MM.1S (cell line): ENCODE data around the gene MACROD2.

Source experiments
- DNase-seq: peaks from one replicate; pipeline ENCODE4 v3.0.0-alpha.2; 2015
- H2AFZ ChIP-seq: fragments of 300-600 bp; sonication (generic); 2 replicates; pipeline ENCODE4 v1.6.0; 2016; ENCODE audit warnings: antibody characterized with exemption, low read length
- H3F3A ChIP-seq: fragments of 300-600 bp; sonication (generic); 2 replicates; pipeline ENCODE4 v1.6.1; 2016; ENCODE audit warnings: mild to moderate bottlenecking, antibody characterized with exemption, low read length, moderate library complexity, mixed read lengths; ENCODE audit not compliant: insufficient read depth
- H3K27ac ChIP-seq: fragments of 300-600 bp; sonication (generic); 2 replicates; pipeline ENCODE4 v1.5.1; 2016; ENCODE audit warnings: mild to moderate bottlenecking, low read length
- H3K27me3 ChIP-seq: fragments of 300-600 bp; sonication (generic); replicated peaks from 2 replicates; pipeline ENCODE4 v1.6.0; 2016; ENCODE audit warnings: low read length; ENCODE audit not compliant: insufficient read depth
- H3K36me3 ChIP-seq: fragments of 300-600 bp; sonication (generic); replicated peaks from 2 replicates; pipeline ENCODE4 v1.6.1; 2016; ENCODE audit warnings: mild to moderate bottlenecking, low read length, mixed read lengths; ENCODE audit not compliant: insufficient read depth
- H3K4me1 ChIP-seq: fragments of 300-600 bp; sonication (generic); 2 replicates; pipeline ENCODE4 v1.6.1; 2016; ENCODE audit warnings: low read length, mixed read lengths
- H3K4me2 ChIP-seq: fragments of 300-600 bp; sonication (generic); 2 replicates; pipeline ENCODE4 v1.6.0; 2016; ENCODE audit warnings: low read depth, low read length
- H3K4me3 ChIP-seq: fragments of 300-600 bp; sonication (generic); 2 replicates; pipeline ENCODE4 v1.5.1; 2016; ENCODE audit warnings: low read length, mixed read lengths
- H3K79me2 ChIP-seq: fragments of 300-600 bp; sonication (generic); 2 replicates; pipeline ENCODE4 v1.6.1; 2016; ENCODE audit warnings: mixed run types, low read length, mixed read lengths
- H3K9ac ChIP-seq: fragments of 300-600 bp; sonication (generic); 2 replicates; pipeline ENCODE4 v1.6.1; 2016; ENCODE audit warnings: low read length, mixed read lengths
- H3K9me2 ChIP-seq: fragments of 300-600 bp; sonication (generic); replicated peaks from 2 replicates; pipeline ENCODE4 v1.6.1; 2016; ENCODE audit warnings: mild to moderate bottlenecking, low read length, mixed read lengths; ENCODE audit not compliant: insufficient read depth
- H3K9me3 ChIP-seq: fragments of 300-600 bp; sonication (generic); replicated peaks from 2 replicates; pipeline ENCODE4 v1.6.1; 2016; ENCODE audit warnings: mild to moderate bottlenecking, low read length, mixed read lengths; ENCODE audit not compliant: insufficient read depth
- H4K20me1 ChIP-seq: fragments of 300-600 bp; sonication (generic); 2 replicates; pipeline ENCODE4 v1.6.1; 2016; ENCODE audit warnings: mild to moderate bottlenecking, low read length, moderate library complexity, mixed read lengths; ENCODE audit not compliant: insufficient read depth
- CTCF ChIP-seq: fragments of 300-600 bp; sonication (generic); IDR thresholded peaks from 2 replicates; pipeline ENCODE4 v1.5.1; 2016; ENCODE audit warnings: antibody characterized with exemption, low read length, mixed read lengths
- EZH2 ChIP-seq: fragments of 300-600 bp; sonication (generic); optimal IDR thresholded peaks from 2 replicates; pipeline ENCODE3; 2017; ENCODE audit warnings: low read depth, mild to moderate bottlenecking, antibody characterized with exemption, low read length, mixed read lengths
- EZH2phosphoT487 ChIP-seq: fragments of 300-600 bp; sonication (generic); IDR thresholded peaks from 2 replicates; pipeline ENCODE4 v1.6.1; 2018; ENCODE audit warnings: antibody characterized with exemption, low read length

The MACROD2 gene

GRCh38 chr20:14955399-14955798 lies 960.1 kb downstream of the MACROD2 start:
- Histone ChIP-seq H3K79me2 (no peaks in the 10 kb centered on the region), H3K9me3 (no peaks in the 10 kb centered on the region), H3K4me3 (no peak overlapping the region), H2AFZ (no peak overlapping the region), H3K36me3 (no peaks in the 10 kb centered on the region), H3F3A (no peaks in the 10 kb centered on the region), H3K4me2 (no peak overlapping the region), H3K9ac (no peak overlapping the region), H4K20me1 (no peaks in the 10 kb centered on the region), H3K9me2 (no peaks in the 10 kb centered on the region), H3K27ac (no peak overlapping the region), H3K27me3 (no peaks in the 10 kb centered on the region), H3K4me1 (peaks cover 6% of the 10 kb centered on the region)
- TF ChIP-seq EZH2 (no peak), EZH2phosphoT487 (no peak), CTCF (no peak)
- no peak for DNase-seq

- no peaks in the 10 kb centered on the region for H3K9me3 ChIP-seq
- no peaks in the 10 kb centered on the region for H3K36me3 ChIP-seq
- H2AFZ ChIP-seq: no peak overlapping the region
- H3K79me2 ChIP-seq: no peaks in the 10 kb centered on the region
- H3K4me3 ChIP-seq: no peak overlapping the region
- peaks cover 10% of the 10 kb centered on the region for H3K4me1 ChIP-seq
- TF ChIP-seq EZH2 (no peak), CTCF (no peak), EZH2phosphoT487 (no peak)
- no peaks in the 10 kb centered on the region for H4K20me1 ChIP-seq
- H3K27me3 ChIP-seq: no peaks in the 10 kb centered on the region
- H3K9me2 ChIP-seq: no peaks in the 10 kb centered on the region
- no peak for DNase-seq
- no peak overlapping the region for H3K9ac ChIP-seq
- H3F3A ChIP-seq: peaks cover 1% of the 10 kb centered on the region
- no peak overlapping the region for H3K4me2 ChIP-seq
- no peak overlapping the region for H3K27ac ChIP-seq
Measured at GRCh38 chr20:14956026-14956425, 960.7 kb downstream of the MACROD2 start.

- Histone ChIP-seq H2AFZ (no peak overlapping the region), H3F3A (peaks cover 6% of the 10 kb centered on the region), H3K36me3 (no peaks in the 10 kb centered on the region), H3K4me2 (no peak overlapping the region), H3K9me2 (no peaks in the 10 kb centered on the region), H3K27ac (no peak overlapping the region), H4K20me1 (no peaks in the 10 kb centered on the region), H3K9me3 (no peaks in the 10 kb centered on the region), H3K4me3 (no peak overlapping the region), H3K9ac (no peak overlapping the region), H3K4me1 (peaks cover 12% of the 10 kb centered on the region), H3K27me3 (no peaks in the 10 kb centered on the region), H3K79me2 (no peaks in the 10 kb centered on the region)
- TF ChIP-seq EZH2: no peak
- no peak for TF ChIP-seq EZH2phosphoT487
- no peak for TF ChIP-seq CTCF
- DNase-seq: no peak
Measured at GRCh38 chr20:14956538-14956937, 961.2 kb downstream of the MACROD2 start.
